ENCODE results near the gene KDM7A.

Gene KDM7A

DNA sequence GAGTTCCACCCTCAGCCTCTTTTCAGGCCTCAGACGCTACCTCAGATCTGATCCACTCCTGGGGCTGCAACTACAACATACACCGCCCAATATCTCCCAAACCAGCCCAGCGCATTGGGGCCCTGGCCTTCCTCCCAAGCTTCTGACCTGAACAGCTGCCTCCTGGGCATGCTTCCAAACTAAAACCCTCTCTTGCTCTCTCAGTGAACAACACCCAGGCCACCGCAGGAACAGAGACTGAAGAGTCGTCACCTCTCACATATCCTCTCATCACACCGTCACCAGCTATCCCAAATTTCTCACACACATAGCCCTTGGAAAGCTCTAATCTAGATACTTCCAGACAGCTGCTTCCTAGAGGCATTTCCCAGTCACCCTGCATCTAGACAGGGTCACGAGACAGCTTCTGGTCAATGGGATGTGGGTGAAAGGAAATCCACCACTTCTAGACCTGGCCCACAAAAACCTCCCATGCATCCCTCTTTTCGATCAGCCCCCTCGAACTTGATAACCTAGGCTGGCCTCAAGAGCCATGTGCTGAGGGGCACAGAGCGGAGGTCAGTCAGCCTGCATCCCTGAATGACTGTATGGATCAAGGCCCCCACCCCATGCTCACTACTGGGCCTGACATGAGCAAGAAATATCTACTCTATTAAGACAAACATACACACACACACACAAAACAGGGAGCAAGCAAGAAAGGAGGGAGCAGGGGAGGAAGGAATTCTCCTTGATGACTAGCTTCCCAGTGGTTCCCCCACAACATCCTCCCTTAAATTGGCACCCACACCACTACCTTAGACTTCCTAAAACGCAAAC lies 115.8 kb downstream of the KDM7A start:
- TF ChIP-seq ARNT (IDR thresholded peaks at IDR 0.05) (no peak), PKNOX1 (IDR thresholded peaks at IDR 0.05) (no peak), NFRKB (IDR thresholded peaks at IDR 0.05) (no peak), SP1 (IDR thresholded peaks at IDR 0.05) (no peak), FOXA1 (IDR thresholded peaks at IDR 0.05) (no peak), TARDBP (IDR thresholded peaks at IDR 0.05) (no peak), L3MBTL2 (conservative IDR thresholded peaks at IDR 0.05) (no peak), FOXK2 (IDR thresholded peaks at IDR 0.05) (no peak), CTBP1 (IDR thresholded peaks at IDR 0.05; ENCODE audit: borderline replicate concordance) (no peak)
- POLR2A ChIA-PET = interaction anchor here (1.2 kb wide), 1 partner anchor 115 kb away, joined by 3 read pairs; no protein-coding TSS in a partner anchor
- no peak for DNase-seq (ENCODE audit: extremely low spot score)
- CTCF ChIA-PET = interaction anchor here (0.7 kb wide), 1 partner anchor 247 kb away, joined by 5 read pairs; no protein-coding TSS in a partner anchor

DNA sequence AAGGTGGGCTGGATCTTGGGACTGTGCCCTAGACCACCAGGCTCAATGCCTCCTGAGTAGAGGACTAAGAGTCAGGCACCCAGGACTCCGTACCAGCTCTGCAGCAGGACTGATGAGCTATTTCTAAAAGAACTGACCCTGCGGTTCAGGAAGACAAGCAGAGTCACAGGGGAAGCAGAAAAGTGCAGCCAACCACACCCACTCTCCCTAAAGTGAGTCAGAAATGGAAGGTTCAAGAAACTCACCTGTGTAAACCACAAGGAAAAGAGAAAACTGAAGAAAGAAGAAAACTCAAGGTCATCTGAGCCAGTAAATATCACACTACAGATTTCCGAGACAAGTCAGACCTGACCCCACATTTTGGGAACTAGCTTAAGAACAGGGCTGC lies 116.5 kb downstream of the KDM7A start:
- TF ChIP-seq BHLHE40 (IDR thresholded peaks at IDR 0.05; ENCODE audit: borderline replicate concordance) = no peak
- TF ChIP-seq FOXA1 (IDR thresholded peaks at IDR 0.05) = no peak
- TF ChIP-seq FOXM1 (IDR thresholded peaks at IDR 0.05; ENCODE audit: borderline replicate concordance) = no peak
- no peak for TF ChIP-seq NFRKB (IDR thresholded peaks at IDR 0.05)
- no peak for TF ChIP-seq ARNT (IDR thresholded peaks at IDR 0.05)
- TF ChIP-seq ZNF384 (IDR thresholded peaks at IDR 0.05) = no peak
- no peak for DNase-seq (ENCODE audit: extremely low spot score)
- CTCF ChIA-PET = no interaction called here
- POLR2A ChIA-PET = no interaction called here

- no peak for TF ChIP-seq NFRKB (IDR thresholded peaks at IDR 0.05)
- no peak for TF ChIP-seq FOXA1 (IDR thresholded peaks at IDR 0.05)
- no peak for TF ChIP-seq BHLHE40 (IDR thresholded peaks at IDR 0.05; ENCODE audit: borderline replicate concordance)
- no peak for TF ChIP-seq LEF1 (IDR thresholded peaks at IDR 0.05; ENCODE audit: borderline replicate concordance)
- no peak for TF ChIP-seq ELF4 (IDR thresholded peaks at IDR 0.05)
- no peak for TF ChIP-seq PKNOX1 (IDR thresholded peaks at IDR 0.05)
- no peak for TF ChIP-seq TARDBP (IDR thresholded peaks at IDR 0.05)
- TF ChIP-seq CTBP1 (IDR thresholded peaks at IDR 0.05; ENCODE audit: borderline replicate concordance) = no peak
- DNase-seq (ENCODE audit: extremely low spot score) = no peak
- ChIA-PET CTCF (interaction anchor here (0.5 kb wide), 1 partner anchor 18 kb away, joined by 3 read pairs; no protein-coding TSS in a partner anchor), POLR2A (no interaction called here)
These were observed 117.2 kb downstream of the KDM7A start for GRCh38 chr7:140059273-140060242.

GRCh38 chr7:140058517-140058916 lies 118.3 kb downstream of the KDM7A start:
- POLR2A ChIA-PET = no interaction called here
- DNase-seq (ENCODE audit: extremely low spot score) = no peak
- TF ChIP-seq CTBP1 (IDR thresholded peaks at IDR 0.05; ENCODE audit: borderline replicate concordance) (no peak), TARDBP (IDR thresholded peaks at IDR 0.05) (no peak), SUZ12 (IDR thresholded peaks at IDR 0.05) (no peak), FOXK2 (IDR thresholded peaks at IDR 0.05) (no peak)
- CTCF ChIA-PET = no interaction called here

GRCh38 chr7:140057143-140057535 lies 119.6 kb downstream of the KDM7A start:
- CTCF ChIA-PET = no interaction called here
- no peak for DNase-seq (ENCODE audit: extremely low spot score)
- TF ChIP-seq PKNOX1 (IDR thresholded peaks at IDR 0.05) (no peak), LEF1 (IDR thresholded peaks at IDR 0.05; ENCODE audit: borderline replicate concordance) (no peak), CTBP1 (IDR thresholded peaks at IDR 0.05; ENCODE audit: borderline replicate concordance) (no peak), SUZ12 (IDR thresholded peaks at IDR 0.05) (no peak), SP1 (IDR thresholded peaks at IDR 0.05) (no peak), NFRKB (IDR thresholded peaks at IDR 0.05) (no peak), ZNF384 (IDR thresholded peaks at IDR 0.05) (no peak), ARNT (IDR thresholded peaks at IDR 0.05) (no peak), ELF4 (IDR thresholded peaks at IDR 0.05) (no peak), HDGF (IDR thresholded peaks at IDR 0.05; ENCODE audit: borderline replicate concordance) (no peak), L3MBTL2 (conservative IDR thresholded peaks at IDR 0.05) (no peak), FOXM1 (IDR thresholded peaks at IDR 0.05; ENCODE audit: borderline replicate concordance) (no peak)
- POLR2A ChIA-PET = no interaction called here

DNA sequence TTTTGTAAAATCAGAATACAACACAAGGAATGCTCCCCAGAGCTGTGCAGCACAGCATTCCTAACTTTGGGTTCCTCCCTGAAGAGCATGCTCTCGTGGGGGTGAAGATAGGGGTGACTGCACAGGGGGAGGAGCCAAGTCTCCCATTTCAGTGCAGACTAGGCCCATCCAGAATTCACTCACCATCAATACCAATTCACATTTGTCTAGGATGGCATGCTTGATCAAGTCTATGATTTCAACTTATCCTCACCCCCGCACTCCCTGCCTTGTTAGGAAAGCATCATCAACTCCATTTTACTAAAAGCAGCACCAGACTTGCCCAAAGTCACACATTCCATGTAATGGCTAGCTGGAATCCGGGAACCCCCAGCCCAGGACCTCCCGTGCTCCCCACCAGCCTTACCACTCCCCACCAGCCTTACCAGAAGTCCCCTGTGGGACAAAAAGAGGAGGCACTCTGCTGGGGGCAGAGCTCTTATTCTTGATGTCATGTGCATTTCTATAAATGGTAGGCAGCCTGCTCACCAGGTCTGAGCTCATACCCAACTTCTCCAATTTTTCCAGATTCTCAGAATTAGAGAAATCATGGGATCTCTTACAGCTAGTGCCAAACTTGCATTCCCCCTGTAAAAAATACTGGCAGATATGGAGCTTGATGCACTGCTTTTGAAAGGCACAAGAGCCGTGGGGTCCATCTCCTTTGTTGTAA lies 120.2 kb downstream of the KDM7A start:
- CTCF ChIA-PET = no interaction called here
- POLR2A ChIA-PET = no interaction called here
- TF ChIP-seq PKNOX1 (IDR thresholded peaks at IDR 0.05) (no peak), FOXM1 (IDR thresholded peaks at IDR 0.05; ENCODE audit: borderline replicate concordance) (no peak), SUZ12 (IDR thresholded peaks at IDR 0.05) (no peak), FOXK2 (IDR thresholded peaks at IDR 0.05) (no peak), HDGF (IDR thresholded peaks at IDR 0.05; ENCODE audit: borderline replicate concordance) (no peak), FOXA1 (IDR thresholded peaks at IDR 0.05) (no peak), SP1 (IDR thresholded peaks at IDR 0.05) (no peak), ARNT (IDR thresholded peaks at IDR 0.05) (no peak), BHLHE40 (IDR thresholded peaks at IDR 0.05; ENCODE audit: borderline replicate concordance) (no peak), ELF4 (IDR thresholded peaks at IDR 0.05) (no peak), NFRKB (IDR thresholded peaks at IDR 0.05) (no peak), L3MBTL2 (conservative IDR thresholded peaks at IDR 0.05) (no peak), ZNF384 (IDR thresholded peaks at IDR 0.05) (no peak), LEF1 (IDR thresholded peaks at IDR 0.05; ENCODE audit: borderline replicate concordance) (no peak)
- DNase-seq (ENCODE audit: extremely low spot score) = no peak
